Measurements from ENCODE around the gene DGCR8.

The DGCR8 gene

GRCh38 chr22:20111045-20111688 is 31.1 kb downstream of the DGCR8 start:
- TF ChIP-seq CTCF (IDR thresholded peaks at IDR 0.05; ENCODE audit: low read depth, low read length, poor library complexity, severe bottlenecking) = peak; percentile 74
- TF ChIP-seq EZH2phosphoT487 (IDR thresholded peaks at IDR 0.05; ENCODE audit: borderline replicate concordance, low read length) = no peak
- Histone ChIP-seq H4K20me1 (ENCODE audit: control insufficient read depth, insufficient read depth, low read depth, low read length) (no peaks in the 10 kb centered on the region), H3K9me3 (ENCODE audit: control insufficient read depth, insufficient read depth, low read length) (no peaks in the 10 kb centered on the region), H3K27ac (ENCODE audit: low read depth, low read length) (no peak overlapping the region; the same call in 1 of the 2 replicates), H3K36me3 (ENCODE audit: control insufficient read depth, low read length) (peaks cover 96% of the 10 kb centered on the region), H3K79me2 (ENCODE audit: control insufficient read depth, low read length) (peaks cover 25% of the 10 kb centered on the region), H3K4me1 (ENCODE audit: control insufficient read depth, low read length) (peaks cover 14% of the 10 kb centered on the region), H3K9me2 (replicated peaks; ENCODE audit: control insufficient read depth, low read length) (no peaks in the 10 kb centered on the region), H3K27me3 (ENCODE audit: control insufficient read depth, low read length) (no peaks in the 10 kb centered on the region), H3K4me2 (ENCODE audit: low read length) (no peak overlapping the region), H3K4me3 (ENCODE audit: low read length) (no peak overlapping the region), H3F3A (ENCODE audit: control insufficient read depth, insufficient read depth) (peaks cover 13% of the 10 kb centered on the region)

- H3K9me3 ChIP-seq (ENCODE audit: control insufficient read depth, insufficient read depth, low read length) = no peaks in the 10 kb centered on the region
- no peaks in the 10 kb centered on the region for H3K9me2 ChIP-seq (replicated peaks; ENCODE audit: control insufficient read depth, low read length)
- peak overlapping the region; percentile 3; the same call in 1 of the 2 replicates for H3K27ac ChIP-seq (ENCODE audit: low read depth, low read length)
- H4K20me1 ChIP-seq (ENCODE audit: control insufficient read depth, insufficient read depth, low read depth, low read length) = no peaks in the 10 kb centered on the region
- H3K79me2 ChIP-seq (ENCODE audit: control insufficient read depth, low read length) = peaks cover 33% of the 10 kb centered on the region
- H3K4me2 ChIP-seq (ENCODE audit: low read length) = no peak overlapping the region
- peaks cover 95% of the 10 kb centered on the region for H3K36me3 ChIP-seq (ENCODE audit: control insufficient read depth, low read length)
- no peak overlapping the region for H3K4me3 ChIP-seq (ENCODE audit: low read length)
- H3K4me1 ChIP-seq (ENCODE audit: control insufficient read depth, low read length) = peaks cover 15% of the 10 kb centered on the region
- TF ChIP-seq CTCF (IDR thresholded peaks at IDR 0.05; ENCODE audit: low read depth, low read length, poor library complexity, severe bottlenecking) (no peak), EZH2phosphoT487 (IDR thresholded peaks at IDR 0.05; ENCODE audit: borderline replicate concordance, low read length) (no peak)
- H3K27me3 ChIP-seq (ENCODE audit: control insufficient read depth, low read length) = no peaks in the 10 kb centered on the region
- peaks cover 13% of the 10 kb centered on the region for H3F3A ChIP-seq (ENCODE audit: control insufficient read depth, insufficient read depth)
These were observed 31.9 kb downstream of the DGCR8 start for GRCh38 chr22:20111689-20112622.

GRCh38 chr22:20112623-20113511 is 32.8 kb downstream of the DGCR8 start:
- Histone ChIP-seq H3F3A (ENCODE audit: control insufficient read depth, insufficient read depth) (peaks cover 13% of the 10 kb centered on the region), H3K27ac (ENCODE audit: low read depth, low read length) (no peak overlapping the region), H4K20me1 (ENCODE audit: control insufficient read depth, insufficient read depth, low read depth, low read length) (no peaks in the 10 kb centered on the region), H3K9me3 (ENCODE audit: control insufficient read depth, insufficient read depth, low read length) (no peaks in the 10 kb centered on the region), H3K9me2 (replicated peaks; ENCODE audit: control insufficient read depth, low read length) (no peaks in the 10 kb centered on the region), H3K4me3 (ENCODE audit: low read length) (no peak overlapping the region), H3K36me3 (ENCODE audit: control insufficient read depth, low read length) (peaks cover 89% of the 10 kb centered on the region), H3K4me1 (ENCODE audit: control insufficient read depth, low read length) (peaks cover 15% of the 10 kb centered on the region), H3K27me3 (ENCODE audit: control insufficient read depth, low read length) (no peaks in the 10 kb centered on the region), H3K79me2 (ENCODE audit: control insufficient read depth, low read length) (peaks cover 36% of the 10 kb centered on the region), H3K4me2 (ENCODE audit: low read length) (no peak overlapping the region)
- TF ChIP-seq EZH2phosphoT487 (IDR thresholded peaks at IDR 0.05; ENCODE audit: borderline replicate concordance, low read length) (no peak), CTCF (IDR thresholded peaks at IDR 0.05; ENCODE audit: low read depth, low read length, poor library complexity, severe bottlenecking) (no peak)

Data from DOHH2 (cell line).